Medulla oblongata (tissue), 1 donor: Measurements from ENCODE around the gene SPRY4.
"Not testable (repeated sequence)": the region's sequence is repeated elsewhere in the genome, so short reads cannot be mapped to it uniquely, and the experiment has no call there.

Experiments used
- DNase-seq: peaks from one replicate; pipeline ENCODE4 v3.0.0-alpha.2; 2015; ENCODE audit errors: extremely low spot score

Gene SPRY4

DNA sequence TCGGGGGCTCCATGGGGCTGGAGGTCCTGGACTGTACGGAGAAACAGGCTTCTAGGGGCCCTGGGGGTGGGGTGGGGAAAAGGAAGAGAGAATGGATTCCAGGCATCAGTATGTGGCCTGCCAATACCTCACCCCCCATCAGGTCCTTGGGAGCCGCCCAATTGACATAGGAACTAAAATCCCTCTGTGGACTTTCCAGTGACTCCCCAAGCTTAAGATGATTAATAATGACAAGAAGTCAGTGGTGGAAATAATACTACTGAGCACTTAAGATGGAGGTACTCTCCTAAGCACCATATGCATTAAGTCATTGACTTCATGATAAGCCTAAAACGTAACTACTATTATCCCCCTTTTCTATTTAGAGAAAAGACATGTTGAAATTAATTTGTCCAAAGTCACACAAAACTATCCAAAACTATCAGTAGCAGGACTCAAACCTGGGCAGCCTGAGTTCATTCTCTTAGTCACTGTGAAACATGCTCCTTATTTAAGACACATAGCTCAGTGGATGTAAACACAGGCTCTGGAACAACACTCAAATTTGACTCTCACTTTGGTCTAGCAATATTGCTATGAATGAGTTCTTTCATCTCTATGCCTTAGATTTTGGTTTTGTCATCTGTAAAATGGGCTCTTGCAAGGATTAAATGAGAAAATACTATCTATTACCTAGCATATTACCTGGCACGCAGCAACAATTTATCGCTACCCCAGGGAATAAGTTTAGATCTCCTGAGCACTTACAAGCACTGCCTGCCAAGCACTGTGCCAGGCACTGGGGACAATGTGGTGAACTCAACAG is 9.5 kb downstream of the SPRY4 start:
- DNase-seq: no peak

DNA sequence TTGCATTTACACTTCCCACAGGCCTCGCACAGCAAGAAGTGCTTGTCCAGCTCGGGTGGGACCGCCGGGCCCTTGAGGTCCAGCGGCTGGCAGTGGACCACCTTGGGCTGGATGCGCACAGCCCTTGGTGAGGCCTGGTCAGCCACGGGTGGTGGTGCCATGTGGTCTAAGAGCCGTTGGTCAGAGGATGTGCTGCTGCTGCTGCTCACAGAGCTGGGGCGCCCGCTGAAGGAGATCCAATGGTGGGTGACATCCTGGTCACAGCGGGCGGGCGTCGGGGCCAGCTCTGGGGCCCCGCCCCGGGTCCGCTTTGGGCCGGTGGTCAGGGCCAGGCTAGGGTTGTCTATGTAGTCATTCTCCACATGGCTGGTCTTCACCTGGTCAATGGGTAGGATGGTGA is 10.2 kb downstream of the SPRY4 start:
- no peak for DNase-seq

DNA sequence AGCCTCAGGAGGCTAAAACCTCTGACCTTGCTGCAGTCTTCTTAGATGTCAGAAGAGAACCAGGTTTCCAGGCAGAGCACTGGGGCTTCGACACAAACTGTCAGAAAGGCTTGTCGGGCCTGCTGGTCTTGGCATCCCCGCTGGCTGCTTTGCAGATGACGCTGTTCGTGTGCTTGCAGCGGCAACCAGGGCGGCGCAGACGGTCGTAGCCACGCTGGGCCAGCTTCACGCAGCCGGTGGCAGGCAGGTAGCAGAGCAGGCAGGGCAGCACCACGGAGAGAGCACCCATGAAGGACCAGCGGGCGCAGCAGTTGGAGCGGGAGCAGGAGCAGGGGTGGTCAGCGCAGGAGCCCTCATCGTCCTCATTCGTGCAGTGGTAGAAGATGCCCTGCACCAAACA is 10.7 kb downstream of the SPRY4 start:
- no peak for DNase-seq

DNA sequence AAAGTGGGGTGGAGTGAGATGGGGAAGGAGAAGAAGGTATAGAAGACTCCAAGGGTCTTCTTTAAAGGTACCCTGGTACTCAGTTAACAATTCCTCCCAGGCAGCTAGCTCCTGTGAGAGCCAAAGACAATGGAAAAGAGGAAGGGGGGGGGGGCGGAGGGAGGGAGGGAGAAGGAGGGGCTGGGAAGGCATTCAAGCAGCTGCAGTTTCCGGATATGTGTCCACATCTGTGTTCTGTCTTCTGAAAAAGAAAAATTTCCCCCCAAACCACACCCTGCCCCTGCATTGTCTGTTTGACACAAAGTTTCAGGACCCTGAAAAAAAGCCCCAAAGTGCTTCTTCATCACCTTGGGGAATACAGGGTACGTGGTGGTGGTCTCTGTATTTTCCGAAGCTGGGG is 11.1 kb downstream of the SPRY4 start:
- DNase-seq: no peak

DNA sequence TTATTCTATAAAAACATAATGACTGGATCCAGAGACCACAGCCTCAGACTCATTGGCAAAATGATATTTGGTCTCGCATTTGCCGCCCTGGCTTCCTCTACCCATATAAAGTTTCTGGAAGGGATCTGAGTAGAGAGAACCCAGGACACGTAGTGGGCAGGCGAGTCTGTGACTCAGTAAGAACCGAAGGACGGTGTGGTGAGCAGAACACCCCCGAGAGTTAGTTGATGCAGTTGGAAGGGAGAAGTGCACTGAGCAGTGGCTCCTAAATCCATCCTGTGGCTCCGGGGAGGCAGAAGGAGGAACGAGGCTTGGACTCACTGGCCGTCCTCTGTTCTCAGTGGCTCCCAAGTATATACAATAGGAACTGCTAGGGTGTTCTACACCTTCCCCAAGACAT is 11.5 kb downstream of the SPRY4 start:
- DNase-seq: no peak

DNA sequence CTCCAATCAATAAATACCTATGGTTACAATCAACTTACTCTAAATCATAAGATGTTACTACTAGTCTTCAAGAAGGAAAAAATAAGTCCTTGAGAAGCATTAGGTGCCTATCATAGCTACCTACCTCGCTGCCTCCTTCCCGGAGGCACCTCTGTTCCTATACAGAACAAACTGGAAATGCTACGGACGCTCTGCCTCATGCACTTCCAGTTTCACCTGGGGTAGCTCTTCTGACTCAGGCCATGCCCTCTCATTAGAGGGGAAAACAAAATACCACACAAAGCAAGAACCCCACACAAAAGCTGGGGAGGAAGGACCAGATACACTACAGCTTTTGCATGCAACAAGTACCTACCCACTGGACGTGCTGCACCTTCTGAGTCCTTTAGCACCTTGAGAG is 12.4 kb downstream of the SPRY4 start:
- no peak for DNase-seq

DNA sequence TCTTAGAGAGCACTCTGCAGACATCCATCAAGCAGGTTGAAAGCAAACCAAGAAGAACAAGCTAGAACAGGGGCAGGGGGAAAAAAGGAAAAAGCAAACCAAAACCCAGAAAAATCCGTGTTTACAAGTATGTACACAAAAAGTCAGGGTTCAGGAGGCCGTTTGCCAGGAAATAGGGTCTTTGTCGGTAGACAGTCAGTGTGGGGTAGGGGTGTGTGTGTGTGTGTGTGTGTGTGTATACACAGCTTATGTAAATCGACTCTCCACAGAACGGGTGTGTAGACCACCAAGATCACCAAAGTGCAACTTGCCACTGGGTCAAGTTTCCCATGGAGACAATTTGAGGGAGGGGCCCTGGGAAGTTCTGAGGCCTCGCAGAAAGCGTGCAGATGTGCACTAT is 13.1 kb downstream of the SPRY4 start:
- no peak for DNase-seq

DNA sequence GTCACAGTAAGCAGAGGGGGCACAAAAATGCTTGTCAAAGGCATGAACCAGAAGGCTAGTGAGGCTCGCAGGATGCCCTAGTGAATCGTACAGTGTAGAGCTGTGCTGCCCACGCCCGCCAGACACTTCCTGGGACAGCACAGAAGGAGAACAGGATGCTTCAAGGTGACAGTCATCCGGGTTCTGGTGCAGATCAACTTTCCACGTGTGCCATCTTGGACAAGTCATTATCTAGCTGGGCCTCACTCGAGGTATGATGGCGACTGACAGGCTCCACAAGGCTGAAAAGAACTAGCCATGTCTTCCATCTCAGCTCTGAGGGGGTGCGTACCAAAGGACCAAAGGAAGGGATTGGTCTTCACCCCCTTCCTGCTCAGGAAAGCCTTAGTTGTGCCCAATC is 14.0 kb downstream of the SPRY4 start:
- no peak for DNase-seq

DNA sequence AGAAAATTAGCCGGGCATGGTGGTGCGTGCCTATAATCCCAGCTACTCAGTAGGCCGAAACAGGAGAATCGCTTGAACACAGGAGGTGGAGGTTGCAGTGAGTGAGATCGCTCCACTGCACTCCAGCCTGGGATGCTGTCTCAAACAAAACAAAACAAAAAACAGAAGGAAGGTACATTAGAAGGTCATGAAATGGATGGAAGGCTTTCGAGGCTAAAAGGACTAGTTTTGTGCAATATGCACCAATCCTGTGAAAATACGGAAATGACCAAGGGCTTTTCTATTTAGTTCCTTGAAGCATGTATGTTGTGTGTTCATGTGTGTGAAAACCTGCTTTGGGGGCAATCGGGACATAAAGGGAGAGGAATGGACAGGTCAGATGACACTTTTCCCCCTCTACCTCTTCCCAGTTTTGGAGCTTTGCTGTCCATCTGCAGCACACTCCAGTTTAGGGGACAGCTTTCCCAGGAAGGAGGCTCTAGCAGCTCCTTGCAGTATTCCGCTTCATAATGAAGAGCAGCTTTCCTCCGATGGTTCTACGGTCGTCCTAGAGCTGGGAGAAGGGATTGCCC is 15.0 kb downstream of the SPRY4 start:
- DNase-seq: no peak

DNA sequence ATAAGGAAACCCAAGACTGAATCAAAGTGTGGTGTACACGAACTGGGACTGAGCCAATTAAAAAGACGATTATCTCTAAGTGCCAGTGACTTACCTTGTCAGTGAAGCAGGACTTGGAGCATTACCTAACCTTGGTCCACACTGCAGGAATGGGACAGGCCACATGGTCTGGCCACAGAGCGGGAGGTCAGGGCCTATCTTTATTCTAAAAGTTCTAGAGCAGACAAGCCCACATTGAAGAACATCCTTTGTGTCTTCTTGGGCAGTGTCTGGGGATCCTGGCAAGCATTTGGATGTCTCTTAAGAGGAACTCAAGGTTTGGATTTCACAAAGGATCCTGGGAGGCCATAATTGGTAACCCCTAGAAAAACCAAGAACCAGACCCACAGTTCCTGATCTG is 16.5 kb downstream of the SPRY4 start:
- no peak for DNase-seq

DNA sequence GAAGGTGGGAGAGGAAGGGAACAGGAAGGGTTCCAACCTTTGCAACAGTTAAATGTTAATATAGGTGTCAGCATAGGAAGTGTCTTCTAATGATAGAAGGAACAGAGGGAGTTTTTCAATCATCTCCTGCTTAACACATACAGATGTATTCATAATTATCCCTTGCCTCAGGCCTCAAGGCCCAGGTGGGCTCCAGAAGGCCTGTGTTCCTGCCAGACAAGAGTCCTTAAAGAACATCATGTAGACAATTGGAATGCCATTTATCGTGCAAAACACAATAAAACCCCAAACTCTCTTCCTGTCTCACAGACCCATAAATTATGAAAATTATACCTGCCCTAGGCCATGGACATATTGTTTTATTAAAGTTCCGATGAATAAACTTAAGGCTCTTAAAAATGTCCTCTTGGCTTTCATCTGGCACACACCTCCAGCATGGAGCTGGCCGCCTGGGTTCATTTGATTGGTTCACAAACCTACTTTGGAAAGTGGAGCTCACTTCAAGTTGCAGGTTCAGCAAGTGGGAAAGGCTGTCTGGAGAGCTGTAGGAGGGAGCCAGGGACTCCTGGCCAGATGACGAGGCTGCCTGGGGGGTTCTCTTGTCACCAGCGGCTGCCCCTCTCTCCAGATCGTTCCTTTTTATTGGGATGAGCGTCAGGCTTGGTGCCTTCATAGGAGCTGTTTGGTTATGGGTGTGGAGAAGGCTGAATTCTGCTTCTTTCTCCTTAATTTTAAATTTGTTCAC is 17.5 kb downstream of the SPRY4 start:
- no peak for DNase-seq

DNA sequence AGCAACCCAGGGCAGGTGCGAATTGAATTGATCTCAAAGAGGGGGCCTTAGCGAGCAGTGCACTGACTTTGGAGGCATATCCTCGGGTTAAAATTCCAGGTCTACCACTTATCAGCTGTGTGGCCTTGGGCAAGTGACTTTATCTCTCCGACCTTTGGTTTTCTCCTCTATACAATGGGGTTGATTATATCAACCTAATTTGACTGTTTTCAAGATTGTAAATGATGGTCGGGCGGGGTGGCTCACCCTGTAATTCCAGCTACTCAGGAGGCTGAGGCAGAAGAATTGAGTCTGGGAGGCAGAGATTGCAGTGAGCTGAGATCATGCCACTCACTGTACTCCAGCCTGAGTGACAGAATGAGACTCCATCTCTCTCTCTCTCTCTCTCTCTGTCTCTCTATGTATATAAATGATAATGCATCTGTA is 18.7 kb downstream of the SPRY4 start:
- no peak for DNase-seq

DNA sequence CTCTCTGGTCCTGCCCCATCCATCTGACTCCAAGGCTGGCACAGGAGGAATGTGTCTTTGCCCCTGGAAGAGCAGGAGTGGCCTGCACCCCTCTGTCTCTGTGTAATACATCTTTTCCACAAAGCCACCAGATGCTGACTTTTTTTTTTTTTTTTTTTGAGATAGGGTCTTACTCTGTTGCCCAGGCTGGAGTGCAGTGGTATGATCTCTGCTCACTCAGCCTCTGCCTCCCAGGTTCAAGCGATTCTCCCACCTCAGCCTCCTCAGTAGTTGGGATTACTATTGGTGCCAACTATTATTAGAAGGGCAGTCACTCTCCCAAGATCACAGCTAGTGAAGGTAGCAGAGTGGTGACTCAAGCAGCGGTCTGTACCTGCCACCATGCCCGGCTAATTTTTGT is 19.6 kb downstream of the SPRY4 start:
- DNase-seq: no peak

DNA sequence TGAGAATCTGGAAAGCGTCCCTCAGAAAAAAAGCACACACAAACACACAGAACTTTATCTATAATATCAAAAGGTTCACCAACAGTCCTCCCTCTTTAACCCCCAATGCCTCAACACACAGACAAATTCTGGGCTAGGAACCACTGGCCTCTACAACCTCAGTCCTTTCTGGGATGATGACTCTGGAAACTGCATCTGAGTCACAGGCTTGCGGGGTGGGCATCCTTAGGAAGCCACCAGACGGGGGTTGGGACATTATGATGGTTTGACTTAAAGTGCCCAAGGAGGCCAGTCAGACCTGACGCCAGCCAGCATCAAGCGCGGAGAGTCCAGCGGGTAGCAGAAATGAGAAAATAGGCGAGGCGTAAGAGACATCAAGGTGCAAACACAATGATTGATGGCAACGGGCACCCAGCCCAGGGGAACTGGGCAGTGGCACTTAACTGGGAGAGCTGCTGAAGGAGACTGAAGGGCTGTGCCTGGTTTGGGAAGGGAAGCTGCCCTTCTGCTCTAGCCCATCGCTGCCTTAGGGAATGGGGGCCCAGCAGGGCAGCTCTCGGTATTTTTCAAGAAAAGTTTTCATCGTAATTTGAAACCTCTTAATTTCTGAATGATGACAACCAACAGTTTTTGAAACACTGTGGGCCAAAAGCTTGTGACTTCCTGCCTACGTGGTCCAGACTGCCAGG is 20.7 kb downstream of the SPRY4 start:
- no peak for DNase-seq

DNA sequence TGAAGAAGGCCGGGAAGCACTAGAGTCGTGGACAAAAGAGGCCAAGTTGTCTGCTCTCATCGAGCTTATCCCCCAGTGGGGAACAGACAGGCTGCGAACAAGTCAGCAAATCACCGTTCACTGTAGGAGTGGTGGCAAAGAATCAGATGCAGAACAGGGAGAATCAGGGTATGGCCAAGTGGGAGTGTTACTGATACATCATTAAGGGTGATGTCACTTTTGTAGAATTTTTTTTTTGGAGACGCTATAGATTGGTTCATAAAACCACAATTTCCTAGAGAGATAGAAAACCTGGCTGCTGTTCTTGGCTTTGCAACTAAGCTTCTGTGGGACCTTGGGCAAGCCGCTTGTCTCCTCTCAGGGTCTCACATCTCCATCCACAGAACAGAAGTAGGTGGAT is 21.3 kb downstream of the SPRY4 start:
- DNase-seq: no peak

DNA sequence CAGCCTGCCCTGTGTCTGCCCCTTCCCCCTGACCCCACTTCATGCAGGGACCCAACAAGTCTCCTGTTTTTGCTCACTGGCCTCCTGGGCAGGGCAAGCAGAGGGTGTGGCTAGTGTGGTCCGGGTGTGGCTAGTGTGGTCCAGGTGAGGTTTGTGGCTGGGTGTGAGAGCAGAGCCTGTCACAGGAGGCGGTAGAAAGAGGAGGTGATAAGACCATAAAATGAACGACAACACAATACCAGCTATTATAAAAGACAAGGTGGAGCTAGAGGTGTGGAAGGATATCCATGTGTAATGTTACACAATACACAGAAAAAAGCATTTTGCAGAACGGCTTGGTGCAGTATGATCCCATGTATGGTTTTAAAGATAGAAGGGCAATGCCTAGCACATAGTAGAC is 23.3 kb downstream of the SPRY4 start:
- DNase-seq: no peak

DNA sequence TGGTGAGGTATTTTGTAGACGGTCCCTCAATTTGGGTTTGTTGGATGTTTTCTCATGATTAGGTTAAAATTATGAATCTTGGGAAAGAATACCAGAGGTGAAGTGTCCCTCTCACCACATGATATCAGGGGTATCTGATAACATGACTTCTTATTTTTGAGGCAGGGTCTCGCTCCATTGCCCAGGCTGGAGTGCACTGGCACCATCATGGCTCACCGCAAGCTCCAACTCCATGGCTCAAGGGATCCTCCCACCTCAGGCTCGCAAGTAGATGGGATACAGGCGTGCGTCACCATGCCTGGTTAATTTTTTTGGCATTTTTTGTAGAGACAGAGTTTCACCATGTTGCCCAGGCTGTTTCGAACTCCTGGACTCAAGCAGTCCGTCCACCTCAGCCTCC is 24.1 kb downstream of the SPRY4 start:
- DNase-seq: no peak

DNA sequence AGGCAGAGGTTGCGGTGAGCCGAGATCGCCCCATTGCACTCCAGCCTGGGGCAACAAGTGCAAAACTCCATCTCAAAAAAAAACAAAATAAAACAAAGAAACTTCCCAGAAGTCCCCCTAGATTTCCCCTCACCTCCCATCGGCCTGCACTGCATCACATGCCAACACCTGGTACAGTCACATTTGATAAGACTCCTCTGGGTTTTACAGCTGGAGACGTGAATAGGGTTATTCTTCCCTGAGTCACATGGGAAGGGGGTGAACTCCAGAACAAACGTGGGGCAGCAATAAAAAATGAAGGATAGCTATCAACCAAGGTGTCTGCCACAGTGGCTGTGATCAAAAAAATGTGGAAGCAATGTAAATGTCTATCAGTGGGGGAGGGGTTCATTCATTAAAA is 26.0 kb downstream of the SPRY4 start:
- no peak for DNase-seq

DNA sequence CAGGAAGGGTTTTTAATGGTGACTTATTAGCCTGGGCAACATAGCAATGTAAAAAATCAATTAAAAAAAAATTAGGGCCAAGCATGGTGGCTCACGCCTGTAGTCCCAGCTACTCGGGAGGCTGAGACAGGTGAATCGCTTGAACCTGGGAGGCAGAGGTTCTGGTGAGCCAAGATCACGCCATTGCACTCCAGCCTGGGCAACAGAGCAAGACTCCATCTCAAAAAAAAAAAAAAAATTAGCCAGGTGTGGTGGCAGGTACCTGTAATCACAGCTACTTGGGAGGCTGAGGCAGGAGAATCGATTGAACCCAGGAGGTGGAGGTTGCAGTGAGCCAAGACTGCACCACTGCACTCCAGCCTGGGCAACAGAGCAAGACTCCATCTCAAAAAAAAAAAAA is 27.0 kb downstream of the SPRY4 start:
- DNase-seq: not testable (repeated sequence)

DNA sequence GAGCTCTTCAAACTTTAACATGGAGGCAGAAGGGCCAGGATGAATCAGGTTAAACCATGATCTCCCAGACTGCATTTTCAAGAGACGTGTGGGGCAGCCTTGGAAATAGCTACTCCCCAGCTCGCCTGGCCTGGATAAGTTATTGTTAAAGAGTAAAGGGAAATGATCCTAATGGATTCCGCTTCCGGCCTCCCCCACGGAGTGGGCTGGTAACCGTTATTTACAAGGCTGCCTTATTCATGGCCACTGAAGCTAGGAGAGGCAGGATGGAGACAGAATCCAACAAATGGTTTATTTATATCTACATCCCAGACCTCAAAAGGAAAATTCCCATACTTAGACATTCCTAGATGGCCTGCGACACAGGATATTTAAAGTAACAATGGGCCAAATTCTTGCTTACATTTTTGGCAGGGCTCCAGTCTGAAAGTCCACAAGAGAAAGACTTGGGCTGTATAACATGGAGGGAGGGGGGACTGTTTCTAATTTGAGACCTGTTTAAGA is 27.9 kb downstream of the SPRY4 start:
- DNase-seq: no peak

DNA sequence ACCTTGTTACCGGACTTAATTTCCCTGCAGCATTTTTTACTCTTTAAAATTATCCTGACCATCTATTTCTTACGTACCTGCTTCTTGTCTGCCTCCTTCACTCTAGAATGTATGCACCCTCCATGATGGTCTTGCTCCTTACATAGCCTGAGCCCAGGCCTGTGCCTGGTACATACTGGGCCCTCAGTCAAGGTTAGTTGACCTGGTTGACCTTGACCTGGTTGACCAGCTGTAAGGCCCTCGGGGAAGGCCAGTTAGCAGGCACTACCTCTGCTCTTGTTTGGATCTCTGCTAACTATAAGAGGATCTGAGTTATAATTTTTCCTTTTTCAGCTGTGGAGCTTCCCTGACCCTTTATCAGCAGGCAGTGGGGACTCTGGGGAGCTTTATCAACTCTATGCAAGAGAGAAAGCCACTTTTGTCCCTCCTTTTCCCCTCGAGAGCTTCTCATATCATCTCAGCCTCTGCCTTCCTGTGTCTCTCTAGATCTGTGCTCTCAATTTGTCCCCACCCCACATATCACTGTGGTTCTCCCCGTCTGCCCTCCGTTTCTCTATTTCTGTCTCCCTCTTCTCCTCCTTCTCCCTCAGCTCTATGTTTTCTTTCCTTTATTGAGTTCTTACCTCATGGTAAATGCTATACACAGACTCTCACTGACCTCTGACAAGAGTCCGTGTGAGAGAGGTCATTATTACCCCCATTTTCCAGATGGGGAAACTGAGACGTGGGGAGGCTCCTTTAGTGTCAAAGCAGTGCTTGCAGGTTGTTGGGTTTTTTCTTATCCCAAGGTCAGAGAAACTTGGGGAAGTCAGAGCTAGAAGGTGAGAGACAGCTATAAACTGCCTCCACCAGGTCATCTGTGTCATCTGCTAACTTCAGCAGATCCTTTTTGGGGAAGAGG is 28.6 kb downstream of the SPRY4 start:
- DNase-seq: no peak
